GM23338 (cell line): Measurements from ENCODE around the gene USP5.

Experiments
- CREB1 ChIP-seq: fragments of 250-450 bp; sonication (Bioruptor Pico); IDR thresholded peaks from 2 replicates; pipeline ENCODE4 v1.5.0; 2020; ENCODE audit warnings: low read depth, mild to moderate bottlenecking, moderate library complexity
- CTCF ChIP-seq, 2 experiments: fragments of 200-600 bp in 1 of 2; sonication (generic) in 1 of 2; conservative IDR thresholded peaks; 2 replicates each; pipeline versions ENCODE4 v1.5.1 to v1.6.1; 2016 to 2017; ENCODE audit warnings: antibody characterized with exemption in 2 of 2, low read depth in 2 of 2, mild to moderate bottlenecking in 2 of 2, moderate library complexity in 1 of 2
- EZH2 ChIP-seq: fragments of 200-600 bp; sonication (generic); IDR thresholded peaks from one replicate; pipeline ENCODE4 v1.8.0; 2017; ENCODE audit warnings: antibody characterized with exemption, mild to moderate bottlenecking, low read depth; ENCODE audit not compliant: unreplicated experiment
- EZH2phosphoT487 ChIP-seq: fragments of 200-600 bp; sonication (generic); IDR thresholded peaks from one replicate; pipeline ENCODE4 v1.8.1; 2018; ENCODE audit warnings: antibody characterized with exemption; ENCODE audit not compliant: unreplicated experiment
- JUNB ChIP-seq: IDR thresholded peaks from one replicate; pipeline ENCODE4 v1.6.1; 2016; ENCODE audit warnings: antibody characterized with exemption; ENCODE audit not compliant: unreplicated experiment
- NANOG ChIP-seq: IDR thresholded peaks from 2 replicates; pipeline ENCODE4 v1.6.1; 2016; ENCODE audit warnings: antibody characterized with exemption, borderline replicate concordance
- POLR2AphosphoS5 ChIP-seq: IDR thresholded peaks from 2 replicates; pipeline ENCODE4 v1.6.1; 2016; ENCODE audit warnings: antibody characterized with exemption, low read depth
- REST ChIP-seq: IDR thresholded peaks from one replicate; pipeline ENCODE4 v1.6.1; 2018; ENCODE audit warnings: antibody characterized with exemption; ENCODE audit not compliant: unreplicated experiment
- STAT1 ChIP-seq: IDR thresholded peaks from one replicate; pipeline ENCODE4 v1.6.1; 2016; ENCODE audit warnings: antibody characterized with exemption; ENCODE audit not compliant: unreplicated experiment
- ZNF114 ChIP-seq: fragments of 250-450 bp; sonication (Bioruptor Pico); IDR thresholded peaks from 2 replicates; pipeline ENCODE4 v1.5.0; 2020; ENCODE audit warnings: mild to moderate bottlenecking, moderate library complexity
- ZNF331 ChIP-seq: fragments of 250-450 bp; sonication (Bioruptor Pico); IDR thresholded peaks from 2 replicates; pipeline ENCODE4 v1.5.0; 2020; ENCODE audit warnings: low read depth, mild to moderate bottlenecking, moderate library complexity
- TF ChIP-seq, protein P1 (sequence below): IDR thresholded peaks from 2 replicates; pipeline ENCODE4 v1.6.1; 2016; ENCODE audit warnings: antibody characterized with exemption

DNA sequence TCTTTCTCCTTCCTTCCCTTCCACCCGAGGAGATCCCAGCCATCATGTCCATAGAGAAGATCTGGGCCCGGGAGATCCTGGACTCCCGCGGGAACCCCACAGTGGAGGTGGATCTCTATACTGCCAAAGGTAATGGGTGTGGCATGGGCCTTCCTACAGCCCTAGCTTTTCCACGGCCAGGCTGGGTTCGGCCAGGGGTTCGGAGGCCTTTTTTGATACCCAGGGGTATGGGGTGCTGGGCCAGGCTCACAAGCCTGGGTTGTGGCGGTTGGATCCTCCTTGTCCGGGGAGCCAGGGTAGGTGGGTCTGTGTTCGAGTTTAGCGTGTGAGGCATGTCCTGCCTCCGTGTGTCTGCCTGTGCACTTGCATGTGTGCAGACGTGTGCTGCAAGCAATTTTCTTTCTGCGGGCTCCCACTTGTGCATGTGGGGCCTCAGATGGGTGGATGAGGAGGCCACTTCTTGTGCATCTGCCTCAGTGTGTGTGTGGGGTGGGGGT, 63.9 kb downstream of the USP5 start:
- TF ChIP-seq POLR2AphosphoS5, result no peak
- TF ChIP-seq ZNF331 (CRISPR knock-in tag), result no peak
- no peak for TF ChIP-seq CTCF (conservative IDR thresholded peaks at IDR 0.05; ENCODE audit: low read depth in 2 of 2)
- no peak for TF ChIP-seq CREB1 (CRISPR knock-in tag)
- TF ChIP-seq EZH2, result no peak
- no peak for TF ChIP-seq JUNB
- TF ChIP-seq, protein P1, sequence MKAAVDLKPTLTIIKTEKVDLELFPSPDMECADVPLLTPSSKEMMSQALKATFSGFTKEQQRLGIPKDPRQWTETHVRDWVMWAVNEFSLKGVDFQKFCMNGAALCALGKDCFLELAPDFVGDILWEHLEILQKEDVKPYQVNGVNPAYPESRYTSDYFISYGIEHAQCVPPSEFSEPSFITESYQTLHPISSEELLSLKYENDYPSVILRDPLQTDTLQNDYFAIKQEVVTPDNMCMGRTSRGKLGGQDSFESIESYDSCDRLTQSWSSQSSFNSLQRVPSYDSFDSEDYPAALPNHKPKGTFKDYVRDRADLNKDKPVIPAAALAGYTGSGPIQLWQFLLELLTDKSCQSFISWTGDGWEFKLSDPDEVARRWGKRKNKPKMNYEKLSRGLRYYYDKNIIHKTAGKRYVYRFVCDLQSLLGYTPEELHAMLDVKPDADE, result no peak
- no peak for TF ChIP-seq REST
- TF ChIP-seq EZH2phosphoT487, result no peak
- no peak for TF ChIP-seq NANOG
- no peak for TF ChIP-seq ZNF114
- TF ChIP-seq STAT1, result no peak
